OCI-LY1 (cell line): ENCODE data around the gene PSMA5.

Experiments
- EZH2 ChIP-seq: fragments of 200-600 bp; sonication (generic), shearing (Covaris generic); IDR thresholded peaks from 2 replicates; pipeline ENCODE4 v1.8.0; 2017; ENCODE audit warnings: borderline replicate concordance, mixed run types, mild to moderate bottlenecking, antibody characterized with exemption, low read length, moderate library complexity, mixed read lengths
- TF ChIP-seq, protein P1 (sequence below): fragments of 200-600 bp; sonication (generic), shearing (Covaris generic); IDR thresholded peaks from 2 replicates; pipeline ENCODE4 v1.5.1; 2017; ENCODE audit warnings: mild to moderate bottlenecking, antibody characterized with exemption, low read length, moderate library complexity, mixed read lengths

DNA sequence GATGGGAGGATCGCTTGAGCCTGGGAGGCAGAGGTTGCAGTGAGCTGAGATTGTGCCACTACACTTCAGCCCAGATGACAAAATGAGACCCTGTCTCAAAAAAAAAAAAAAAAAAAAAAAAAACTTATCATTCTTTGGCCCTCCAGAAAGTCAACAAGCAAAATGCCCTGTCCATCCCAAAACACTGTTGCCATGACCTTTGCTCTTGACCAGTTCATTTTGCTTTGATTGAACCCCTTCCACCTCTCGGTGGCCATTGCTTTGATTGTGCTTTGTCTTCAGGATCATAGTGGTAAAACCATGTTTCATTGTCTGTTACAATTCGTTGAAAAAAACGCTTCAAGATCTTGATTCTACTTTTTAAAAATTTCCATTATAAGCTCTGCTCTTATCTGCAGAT, 31.6 kb upstream of the PSMA5 start:
- TF ChIP-seq, protein P1, sequence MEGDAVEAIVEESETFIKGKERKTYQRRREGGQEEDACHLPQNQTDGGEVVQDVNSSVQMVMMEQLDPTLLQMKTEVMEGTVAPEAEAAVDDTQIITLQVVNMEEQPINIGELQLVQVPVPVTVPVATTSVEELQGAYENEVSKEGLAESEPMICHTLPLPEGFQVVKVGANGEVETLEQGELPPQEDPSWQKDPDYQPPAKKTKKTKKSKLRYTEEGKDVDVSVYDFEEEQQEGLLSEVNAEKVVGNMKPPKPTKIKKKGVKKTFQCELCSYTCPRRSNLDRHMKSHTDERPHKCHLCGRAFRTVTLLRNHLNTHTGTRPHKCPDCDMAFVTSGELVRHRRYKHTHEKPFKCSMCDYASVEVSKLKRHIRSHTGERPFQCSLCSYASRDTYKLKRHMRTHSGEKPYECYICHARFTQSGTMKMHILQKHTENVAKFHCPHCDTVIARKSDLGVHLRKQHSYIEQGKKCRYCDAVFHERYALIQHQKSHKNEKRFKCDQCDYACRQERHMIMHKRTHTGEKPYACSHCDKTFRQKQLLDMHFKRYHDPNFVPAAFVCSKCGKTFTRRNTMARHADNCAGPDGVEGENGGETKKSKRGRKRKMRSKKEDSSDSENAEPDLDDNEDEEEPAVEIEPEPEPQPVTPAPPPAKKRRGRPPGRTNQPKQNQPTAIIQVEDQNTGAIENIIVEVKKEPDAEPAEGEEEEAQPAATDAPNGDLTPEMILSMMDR = no peak
- no peak for TF ChIP-seq EZH2
